Caki2 (cell line): ENCODE data around the gene DIS3L. TPM values are rescaled to one million over a fixed set of nuclear protein-coding genes. Genes with fewer than 3 reads are reported as not detected.
A peak's percentile ranks its signal among the peaks of the same experiment; 100 is the strongest.
"Not testable (repeated sequence)": the region's sequence is repeated elsewhere in the genome, so short reads cannot be mapped to it uniquely, and the experiment has no call there.

Experiments used
- DNase-seq: peaks from one replicate; pipeline ENCODE4 v3.0.0-alpha.2; 2015; ENCODE audit warnings: low read depth
- in situ Hi-C: cut with HindIII; loops from 2 replicates; pipeline ENCODE4 v1.10.0; 2016; ENCODE audit warnings: low sequenced_read_pairs, low pct_unique_long_range_greater_than_20kb, mixed read lengths
- total RNA-seq: library from RNA; depleted of rRNA; stranded (reverse); fragments of >200 nt; shearing (Covaris generic); gene quantifications from 2 replicates; pipeline ENCODE4 v1.2.3, GENCODE V29; 2014; ENCODE audit warnings: low replicate concordance; rRNA removed

DIS3L gene
- total RNA-seq = 32.1 and 48.3 TPM in 2 replicates

DNA sequence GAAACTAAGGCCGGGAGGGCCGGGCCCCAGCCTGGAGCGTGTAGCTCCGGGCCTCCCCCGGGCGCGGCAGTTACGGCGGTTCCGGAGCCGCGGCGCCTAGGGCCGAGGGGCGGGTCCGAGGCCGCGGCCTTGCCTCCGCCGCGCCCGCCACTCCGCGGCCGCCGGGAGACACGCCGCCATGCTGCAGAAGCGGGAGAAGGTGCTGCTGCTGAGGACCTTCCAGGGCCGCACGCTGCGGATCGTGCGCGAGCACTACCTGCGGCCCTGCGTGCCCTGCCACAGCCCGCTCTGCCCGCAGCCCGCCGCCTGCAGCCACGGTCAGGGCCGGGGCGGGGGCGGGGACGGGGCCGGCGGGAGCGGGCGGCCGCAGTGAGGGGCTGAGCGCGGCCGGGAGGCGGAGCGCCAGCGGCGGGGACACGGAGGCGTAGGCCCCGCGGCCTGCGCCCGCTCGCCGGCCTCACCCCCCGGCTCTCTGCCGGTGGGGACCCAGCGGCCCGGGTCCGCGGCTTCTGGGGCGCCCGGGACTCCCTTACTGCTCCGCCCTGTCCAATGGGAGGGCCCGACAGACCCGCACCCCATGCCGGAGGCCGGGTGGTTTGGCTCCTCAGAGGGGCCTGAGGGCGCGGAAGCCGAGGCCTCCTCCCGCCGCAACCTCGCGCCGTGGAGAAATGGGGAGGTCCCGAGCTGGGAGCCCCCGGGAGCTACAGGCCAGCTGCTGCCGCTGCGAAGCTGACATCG is at the start of gene DIS3L:
Gene DIS3L, plus strand, starts transcription at position 150 of the 738 bp plus-strand sequence. Its CDS starts 29 bp downstream, at position 179.
- in situ Hi-C loops = no loop called here

DNA sequence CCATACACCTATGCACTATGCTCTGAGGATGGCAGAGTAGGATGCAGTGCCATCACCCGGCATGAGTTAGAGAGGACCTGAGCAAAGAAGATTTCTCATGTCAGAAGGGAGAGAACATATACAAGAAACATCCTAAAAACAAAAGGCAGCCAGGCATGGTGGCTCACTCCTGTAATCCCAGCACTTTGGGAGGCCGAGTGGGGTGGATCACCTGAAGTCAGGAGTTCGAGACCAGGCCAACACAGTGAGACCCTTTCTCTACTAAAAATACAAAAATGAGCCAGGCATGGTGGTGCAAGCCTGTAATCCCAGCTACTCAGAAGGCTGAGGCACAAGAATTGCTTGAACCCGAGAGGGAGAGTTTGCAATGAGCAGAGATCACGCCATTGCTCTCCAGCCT is 47.5 kb upstream of the DIS3L start:
- DNase-seq, in situ Hi-C loops: not testable (repeated sequence)

More for the DNA sequence above, at the start of gene DIS3L:
- DNase-seq = peak; percentile 68

DNA sequence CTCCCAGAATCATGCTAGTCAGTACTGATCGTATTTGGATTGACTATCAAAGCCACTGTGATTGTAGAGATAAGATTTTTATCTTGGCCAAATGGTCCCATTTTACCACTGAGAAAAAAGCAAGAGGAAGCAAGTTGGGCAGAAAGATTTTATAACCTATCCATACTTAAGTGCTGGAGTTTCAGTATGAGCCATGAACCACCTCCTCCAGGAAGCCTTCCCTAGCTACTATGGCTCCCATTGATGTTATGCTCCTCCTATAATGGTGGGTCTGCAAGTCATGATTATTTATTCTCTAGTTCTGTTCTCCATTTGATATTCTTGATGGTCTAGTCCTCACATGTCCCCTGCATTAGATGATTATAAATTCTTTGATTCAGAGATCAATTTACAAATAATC is 46.4 kb upstream of the DIS3L start:
- in situ Hi-C loops = no loop called here
- DNase-seq = no peak

DNA sequence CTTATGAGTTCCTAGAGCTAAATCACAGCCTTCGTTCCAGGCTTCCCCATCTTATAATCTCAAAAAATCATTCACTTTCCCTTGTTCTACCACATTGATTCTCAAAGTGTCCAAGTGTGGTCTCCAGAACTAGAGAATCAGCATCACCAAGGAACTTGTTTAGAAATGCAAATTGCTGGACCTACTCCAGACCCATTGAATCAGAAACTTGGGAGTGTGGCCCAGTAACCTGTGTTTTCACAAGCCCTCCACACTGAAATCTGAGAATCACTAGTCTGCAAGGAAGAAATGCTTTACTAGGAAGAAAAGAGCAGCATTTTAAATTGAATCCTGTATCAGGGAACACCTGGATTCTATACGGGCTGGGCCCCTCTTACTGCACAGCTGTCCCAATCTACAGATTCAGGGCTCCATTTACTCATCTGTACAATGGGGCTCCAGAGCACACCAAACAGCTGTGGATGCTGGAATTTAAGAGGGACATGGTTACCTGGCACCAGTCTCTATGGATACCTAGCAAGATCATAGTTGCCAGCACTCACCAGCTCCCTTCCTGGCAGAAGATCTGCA is 43.7 kb upstream of the DIS3L start:
- no peak for DNase-seq

DNA sequence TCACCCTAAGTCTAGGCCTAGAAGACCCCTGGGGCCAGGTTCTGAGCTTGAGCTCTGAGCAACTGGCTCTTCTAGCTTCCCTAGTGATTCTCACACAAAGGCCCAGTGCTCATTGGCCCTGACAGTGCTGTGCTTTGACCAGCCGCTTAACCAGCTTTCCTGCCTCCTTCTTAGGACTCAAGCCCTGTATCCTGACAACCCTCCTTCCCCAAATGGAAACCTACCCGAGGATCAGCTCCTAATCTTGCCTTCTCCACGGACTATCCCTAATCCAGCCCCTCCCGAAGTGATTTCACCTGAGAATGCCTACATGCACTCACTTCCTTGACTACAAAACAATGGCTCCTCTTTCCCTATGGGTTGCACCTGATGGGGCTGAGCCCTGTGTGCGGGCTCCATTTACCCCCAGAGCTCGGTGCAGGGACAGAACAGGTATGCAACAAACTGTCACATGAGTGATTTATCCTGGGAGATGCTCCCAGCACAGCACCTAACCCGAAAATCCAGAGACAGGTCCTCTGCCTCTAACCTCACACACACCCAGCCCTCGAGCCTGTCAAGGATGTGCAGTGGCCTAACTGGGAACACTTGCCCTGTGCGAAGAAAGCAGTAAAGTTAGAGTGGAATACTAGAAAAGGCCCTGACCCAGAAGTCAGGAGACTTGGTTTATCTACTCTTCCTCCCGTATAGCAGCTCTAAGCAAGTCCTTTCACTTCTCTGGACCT is 42.1 kb upstream of the DIS3L start:
- DNase-seq = no peak
- in situ Hi-C loops = no loop called here

More for the DNA sequence above, 43.7 kb upstream of the DIS3L start:
- in situ Hi-C loops = no loop called here

DNA sequence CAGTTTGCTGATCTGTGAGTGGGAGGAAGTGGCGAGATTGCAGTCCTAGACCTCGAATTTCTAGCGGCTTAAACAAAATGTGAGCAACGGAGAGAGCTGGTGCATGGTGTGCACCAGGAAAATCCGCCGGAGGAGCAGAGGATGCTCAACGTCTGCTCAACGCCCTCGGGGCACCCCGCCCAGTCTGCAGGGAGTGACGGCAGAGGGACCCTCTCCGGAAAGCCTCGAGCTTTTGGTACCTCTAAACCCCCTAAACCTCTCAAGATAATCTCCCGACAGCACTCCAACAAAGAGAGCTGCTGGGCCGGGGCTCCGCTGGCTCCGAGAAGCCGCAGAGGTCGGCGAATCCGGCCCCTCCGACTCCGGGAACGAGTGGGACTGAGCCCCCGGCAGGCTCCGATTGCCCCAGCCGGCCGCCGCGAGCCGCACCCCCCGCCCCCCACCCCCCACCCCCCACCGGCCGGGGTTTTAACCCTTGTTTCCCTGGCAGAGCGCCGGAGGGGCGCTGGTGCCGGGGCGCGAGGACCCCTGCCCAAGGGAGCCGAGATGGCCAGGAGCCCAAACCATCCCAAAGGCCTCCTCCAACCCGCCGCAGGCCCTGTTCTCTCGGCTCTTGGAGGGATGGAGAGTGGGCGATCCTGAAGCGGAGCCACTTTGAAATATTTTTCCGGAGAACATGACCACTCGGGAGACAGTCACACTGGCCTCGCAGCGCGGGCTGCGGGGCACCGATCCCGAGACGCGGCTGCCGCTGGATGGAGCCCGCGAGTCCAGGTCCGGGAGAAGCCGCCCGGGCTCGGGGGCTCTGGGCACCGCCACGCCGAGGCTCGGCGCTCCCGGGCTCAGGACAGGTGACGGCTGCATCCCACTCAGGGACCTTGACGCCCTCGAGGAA is 41.3 kb upstream of the DIS3L start:
- in situ Hi-C loops = no loop called here
- DNase-seq = peak; percentile 45

DNA sequence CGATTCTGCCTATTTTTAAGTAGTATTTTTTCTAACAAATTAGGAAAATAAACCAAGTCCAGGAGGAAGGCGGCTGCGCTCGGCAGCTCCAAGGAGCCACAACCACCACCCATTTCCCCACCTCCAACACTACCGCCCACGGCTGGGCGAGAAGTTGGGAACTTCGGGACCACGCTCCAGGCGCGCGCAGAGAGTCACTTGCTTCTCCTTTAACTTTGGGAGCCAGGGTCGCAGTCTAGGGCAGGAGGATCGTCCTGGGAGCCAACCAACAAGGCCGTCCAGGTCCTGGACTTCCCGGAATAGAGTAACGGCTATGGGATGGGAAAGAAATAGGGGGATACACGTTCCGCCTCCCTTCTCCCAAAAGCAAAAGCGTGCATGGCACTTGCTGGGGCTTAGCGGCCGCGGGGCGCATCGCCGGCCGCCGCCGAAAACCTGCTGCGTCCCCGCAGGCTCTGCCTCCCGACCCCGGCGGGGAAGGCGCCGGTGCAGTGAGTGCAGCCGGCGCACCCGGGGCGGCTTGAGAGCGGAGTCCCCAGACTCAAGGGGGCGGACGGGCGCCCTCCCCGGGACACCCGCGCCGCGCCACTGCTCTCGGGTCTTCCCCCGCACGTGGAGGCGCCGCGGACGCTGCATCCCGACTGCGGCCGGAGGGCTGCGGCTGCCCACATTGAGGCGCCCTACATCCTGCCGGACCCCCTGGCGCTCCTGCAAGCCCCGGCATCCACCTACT is 40.5 kb upstream of the DIS3L start:
- DNase-seq = peak; percentile 47
- in situ Hi-C loops = no loop called here

DNA sequence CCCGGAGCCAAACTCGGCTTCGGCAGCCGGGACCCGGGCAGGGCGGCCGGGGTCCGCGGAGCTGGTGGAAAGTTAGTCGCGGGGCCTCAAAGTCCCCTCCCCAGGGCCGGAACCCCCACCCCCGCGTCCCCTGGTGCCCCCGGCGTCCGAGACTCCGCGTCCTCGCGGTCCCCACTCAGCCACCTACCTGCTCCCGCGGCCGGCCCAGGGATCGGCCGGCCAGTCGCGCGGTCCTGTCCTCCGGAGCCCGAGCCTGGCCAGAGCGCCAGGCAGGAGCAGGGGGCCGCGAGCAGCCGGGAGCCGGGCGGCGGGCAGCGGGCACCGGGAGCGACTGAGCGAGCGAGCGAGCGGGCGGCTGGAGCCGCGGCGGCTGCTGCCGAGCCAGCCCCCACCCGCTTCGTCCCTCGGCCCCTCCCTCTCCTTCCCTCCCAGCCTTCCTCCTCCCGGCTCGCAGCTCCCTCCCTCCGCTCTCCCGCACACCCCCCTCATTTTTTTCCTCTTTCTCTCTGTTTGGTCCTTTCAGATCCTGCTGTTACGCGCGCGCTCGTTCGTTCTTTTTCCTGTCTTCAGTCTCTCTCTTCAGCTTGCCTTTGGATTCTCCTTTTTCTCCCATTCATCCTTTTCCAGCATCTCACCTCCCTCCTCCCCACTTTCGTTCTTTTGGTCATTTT is 39.8 kb upstream of the DIS3L start, which contains the start of gene MEGF11:
Gene MEGF11, minus strand, starts transcription at position 333 of the 671 bp plus-strand sequence. CDS start 125,347 bp downstream, outside the sequence.
- in situ Hi-C loops = no loop called here
- DNase-seq = peak; percentile 18

DNA sequence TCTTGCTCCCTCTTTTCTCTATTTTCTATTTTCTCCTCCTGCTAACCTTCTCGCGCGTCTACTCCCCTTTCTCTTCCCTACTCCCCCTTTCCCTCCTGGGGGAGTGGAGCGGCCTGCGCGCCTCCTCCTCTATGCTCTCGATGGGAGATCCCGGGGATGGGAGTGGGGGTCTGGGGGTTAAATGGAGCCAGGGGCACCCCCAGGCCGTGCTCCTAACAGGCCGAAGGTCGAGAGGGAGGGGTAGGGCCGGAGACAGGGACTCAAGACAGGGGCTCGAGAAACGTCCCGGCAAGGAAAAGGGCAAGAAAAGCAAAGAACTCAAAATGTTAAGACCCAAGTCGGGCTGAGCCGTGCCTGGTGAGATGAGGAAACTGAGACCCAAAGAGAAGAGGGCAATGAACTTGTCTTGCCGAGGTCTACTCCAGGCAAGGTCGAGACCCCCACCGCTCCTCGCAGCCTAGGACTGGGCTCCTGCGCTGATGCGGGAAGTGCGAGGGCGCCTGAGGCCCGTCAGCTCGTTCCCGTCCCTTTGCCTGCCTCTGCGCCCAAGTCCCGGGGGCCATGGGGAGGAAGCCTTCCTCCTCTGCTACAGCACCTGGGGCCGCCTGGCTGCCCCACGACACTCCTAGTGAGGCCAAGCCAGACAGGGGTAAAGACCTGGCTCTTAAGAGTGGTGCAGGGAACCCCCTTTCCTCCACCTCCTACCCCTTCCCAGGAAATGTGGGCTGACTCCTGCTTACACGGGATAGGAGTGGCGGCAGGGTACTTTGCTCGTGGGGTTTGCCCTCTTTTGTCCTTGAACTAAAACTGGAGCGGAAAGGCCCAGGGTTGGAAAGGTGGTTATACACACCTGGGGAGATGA is 39.0 kb upstream of the DIS3L start:
- in situ Hi-C loops = no loop called here

DNA sequence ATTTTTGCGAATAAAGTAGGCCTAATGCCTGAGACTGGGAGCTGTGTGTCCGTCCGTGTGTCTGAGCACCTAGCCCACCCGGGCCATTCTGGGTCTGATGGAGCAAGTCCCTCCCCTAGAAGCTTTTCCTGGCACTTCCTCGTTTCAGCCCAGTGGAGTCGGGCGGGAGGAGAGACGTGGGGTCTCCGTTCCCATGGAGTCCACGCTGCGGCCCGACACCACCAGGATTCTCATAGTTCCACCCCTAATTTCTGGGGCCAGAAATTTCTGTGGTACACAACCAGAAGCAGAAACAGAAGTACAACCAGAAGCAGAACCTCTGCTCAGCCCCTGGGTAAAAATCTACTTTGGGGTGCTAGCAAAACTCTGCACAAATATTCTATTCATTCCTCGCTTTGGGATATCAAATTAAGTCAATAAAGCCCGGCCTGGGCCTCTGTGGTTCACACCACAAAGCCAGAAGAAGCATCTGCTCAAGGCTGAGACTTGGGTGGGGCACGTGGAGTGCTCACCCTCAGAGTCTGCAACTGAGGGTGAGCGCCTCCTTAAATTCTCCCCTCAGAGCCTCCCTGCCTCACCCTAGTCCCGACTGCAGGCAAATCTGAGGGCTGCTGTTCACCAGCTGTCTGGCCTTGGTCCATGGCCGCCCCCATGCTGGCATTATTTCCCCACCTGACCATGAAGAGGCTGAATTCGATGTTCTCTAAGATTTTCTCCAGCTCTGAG is 38.3 kb upstream of the DIS3L start:
- DNase-seq = no peak
- in situ Hi-C loops = no loop called here

More for the DNA sequence above, 39.0 kb upstream of the DIS3L start:
- no peak for DNase-seq

DNA sequence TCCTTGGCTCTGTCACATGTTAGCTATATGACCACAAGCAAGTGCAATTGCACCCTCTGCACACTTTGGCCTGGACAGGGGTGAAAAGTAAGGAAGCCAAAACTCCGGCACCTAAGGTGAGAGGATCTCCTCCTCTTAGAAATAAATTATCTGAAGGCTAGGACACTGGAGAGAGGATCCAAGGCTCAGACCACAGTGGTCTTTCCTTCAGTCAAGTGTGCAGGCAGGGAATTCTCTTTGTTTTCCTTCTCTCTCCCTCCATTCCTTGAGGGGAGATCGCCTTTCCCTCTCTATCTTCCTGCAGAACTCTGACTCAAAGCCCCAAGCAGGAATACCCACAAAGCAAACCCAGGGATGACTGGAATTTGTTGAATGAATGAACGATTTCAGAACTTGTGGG is 36.7 kb upstream of the DIS3L start:
- in situ Hi-C loops = no loop called here
- DNase-seq = no peak

DNA sequence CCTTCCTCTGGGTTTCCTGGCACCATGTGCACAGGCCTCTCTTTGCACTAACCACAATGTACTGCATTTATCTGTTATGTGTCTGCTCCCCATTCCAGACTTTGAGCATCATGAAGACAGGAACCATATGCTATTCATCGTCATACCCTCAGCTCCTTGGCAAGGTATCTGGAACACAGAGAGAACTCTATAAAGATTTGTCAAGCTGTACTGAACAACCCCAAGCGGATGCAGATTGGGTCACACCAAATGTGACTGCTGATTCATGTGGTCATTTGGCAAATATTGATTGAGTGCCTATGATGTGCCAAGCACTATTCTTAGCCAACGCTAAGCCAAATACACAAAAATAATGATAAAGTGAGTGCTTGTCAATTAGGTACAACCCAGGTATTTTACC is 32.3 kb upstream of the DIS3L start:
- in situ Hi-C loops = no loop called here
- DNase-seq = no peak

DNA sequence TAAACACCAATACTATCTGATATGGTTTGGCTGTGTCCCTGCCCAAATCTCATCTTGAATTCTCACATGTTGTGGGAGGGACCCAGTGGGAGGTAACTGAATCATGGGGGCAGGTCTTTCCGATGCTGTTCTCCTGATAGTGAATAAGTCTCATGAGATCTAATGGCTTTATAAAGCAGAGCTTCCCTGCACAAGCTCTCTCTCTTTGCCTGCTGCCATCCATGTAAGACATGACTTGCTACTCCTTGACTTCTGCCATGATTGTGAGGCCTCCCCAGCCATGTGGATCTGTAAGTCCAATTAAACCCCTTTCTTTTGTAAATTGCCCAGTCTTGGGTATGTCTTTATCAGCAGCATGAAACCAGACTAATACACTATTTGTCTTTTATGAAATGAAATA is 30.5 kb upstream of the DIS3L start:
- DNase-seq, in situ Hi-C loops: not testable (repeated sequence)

DNA sequence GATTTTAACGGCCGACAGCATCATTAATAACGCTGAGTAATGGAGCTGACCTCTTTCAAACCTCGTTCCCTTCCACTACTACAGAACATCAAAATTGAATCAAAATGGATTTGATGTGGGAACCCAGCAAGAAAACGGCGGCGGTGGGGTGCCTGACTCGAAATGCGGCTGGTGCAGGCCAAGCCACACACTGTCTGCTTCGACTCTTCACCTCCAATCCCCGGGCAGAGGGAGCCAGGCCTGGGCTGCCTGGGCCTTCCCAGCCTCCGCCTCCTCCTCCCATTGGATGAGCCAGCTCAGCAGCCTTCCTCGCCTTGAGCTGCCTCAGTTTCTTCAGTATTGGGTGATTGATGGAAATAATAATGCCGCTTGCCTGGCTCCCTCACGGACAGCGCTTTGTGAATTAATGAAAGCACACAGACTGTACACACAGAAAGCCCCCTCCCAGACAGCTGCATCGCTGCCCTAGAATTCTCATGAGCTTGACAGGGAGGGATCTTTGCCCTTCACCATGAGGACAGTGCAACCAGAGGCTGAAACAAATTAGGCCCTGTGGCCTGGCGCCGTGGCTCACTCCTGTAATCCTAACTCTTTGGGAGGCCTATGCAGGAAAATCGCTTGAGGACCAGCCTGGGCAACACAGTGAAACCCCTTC is 28.4 kb upstream of the DIS3L start:
- DNase-seq = no peak
- in situ Hi-C loops = no loop called here
